SU-DHL-6 (cell line): ENCODE measurements around the gene SAMD14.

Source experiments
- H2AFZ ChIP-seq: fragments of 200-600 bp; sonication (generic); 2 replicates; pipeline ENCODE4 v1.6.1; 2014; ENCODE audit warnings: low read depth, mild to moderate bottlenecking, moderate library complexity, mixed read lengths, antibody characterized with exemption, low read length; ENCODE audit not compliant: severe bottlenecking
- H3F3A ChIP-seq: fragments of 200-600 bp; shearing (Covaris generic); 2 replicates; pipeline ENCODE4 v1.6.0; 2016; ENCODE audit warnings: antibody characterized with exemption, mild to moderate bottlenecking; ENCODE audit not compliant: insufficient read depth
- H3K27ac ChIP-seq: fragments of 200-600 bp; sonication (generic); 2 replicates; pipeline ENCODE4 v1.5.1; 2016; ENCODE audit warnings: low read depth, mild to moderate bottlenecking, low read length, moderate library complexity, mixed read lengths
- H3K27me3 ChIP-seq: fragments of 200-600 bp; sonication (generic), shearing (Covaris generic); 2 replicates; pipeline ENCODE4 v1.6.0; 2014; ENCODE audit warnings: mild to moderate bottlenecking, low read length
- H3K36me3 ChIP-seq: fragments of 200-600 bp; sonication (generic); 2 replicates; pipeline ENCODE4 v1.6.1; 2014; ENCODE audit warnings: mild to moderate bottlenecking, low read length, mixed read lengths
- H3K4me2 ChIP-seq: fragments of 300-600, 200-600 bp; shearing (Covaris generic), sonication (generic); 2 replicates; pipeline ENCODE4 v1.6.0; 2014; ENCODE audit warnings: low read length, low read depth, mild to moderate bottlenecking; ENCODE audit not compliant: poor library complexity, severe bottlenecking
- H3K4me3 ChIP-seq: fragments of 200-600 bp; sonication (generic); 2 replicates; pipeline ENCODE4 v1.5.1; 2014; ENCODE audit warnings: antibody characterized with exemption, low read length, mild to moderate bottlenecking, mixed read lengths; ENCODE audit not compliant: insufficient read depth, poor library complexity, severe bottlenecking
- H3K79me2 ChIP-seq: fragments of 200-600 bp; sonication (generic); 2 replicates; pipeline ENCODE4 v1.6.1; 2014; ENCODE audit warnings: mild to moderate bottlenecking, low read length, moderate library complexity; ENCODE audit not compliant: insufficient read depth
- H3K9ac ChIP-seq: fragments of 200-600 bp; sonication (generic); 2 replicates; pipeline ENCODE4 v1.7.0; 2014; ENCODE audit warnings: mild to moderate bottlenecking, low read length
- H3K9me2 ChIP-seq: fragments of 200-600 bp; sonication (generic); replicated peaks from 2 replicates; pipeline ENCODE4 v1.6.1; 2014; ENCODE audit warnings: low read length; ENCODE audit not compliant: insufficient read depth
- H3K9me3 ChIP-seq: fragments of 200-600 bp; sonication (generic); 2 replicates; pipeline ENCODE4 v1.6.1; 2014; ENCODE audit warnings: low read length, mixed read lengths; ENCODE audit not compliant: insufficient read depth
- H4K20me1 ChIP-seq: fragments of 200-600 bp; sonication (generic); 2 replicates; pipeline ENCODE4 v1.6.1; 2014; ENCODE audit warnings: low read depth, mild to moderate bottlenecking, antibody characterized with exemption, low read length, moderate library complexity, mixed read lengths
- EZH2phosphoT487 ChIP-seq: fragments of 200-600 bp; sonication (generic), shearing (Covaris generic); conservative IDR thresholded peaks from 2 replicates; pipeline ENCODE4 v1.6.1; 2018; ENCODE audit warnings: mild to moderate bottlenecking, antibody characterized with exemption, low read length, moderate library complexity, mixed read lengths
- TF ChIP-seq, protein P1 (sequence below): fragments of 200-600 bp; sonication (generic); IDR thresholded peaks from one replicate; pipeline ENCODE4 v1.5.1; 2017; ENCODE audit warnings: antibody characterized with exemption, mild to moderate bottlenecking, low read length, moderate library complexity; ENCODE audit not compliant: insufficient read depth, poor library complexity, severe bottlenecking

The SAMD14 gene

GRCh38 chr17:50122945-50123344 lies 7.0 kb downstream of the SAMD14 start:
- no peak overlapping the region for H3K27ac ChIP-seq
- no peaks in the 10 kb centered on the region for H3K9me2 ChIP-seq
- H2AFZ ChIP-seq, result no peak overlapping the region
- H3K9me3 ChIP-seq, result no peaks in the 10 kb centered on the region
- no peak overlapping the region for H3K4me2 ChIP-seq
- no peaks in the 10 kb centered on the region for H3F3A ChIP-seq
- H3K4me3 ChIP-seq, result no peak overlapping the region
- no peaks in the 10 kb centered on the region for H4K20me1 ChIP-seq
- TF ChIP-seq EZH2phosphoT487, result no peak
- TF ChIP-seq, protein P1, sequence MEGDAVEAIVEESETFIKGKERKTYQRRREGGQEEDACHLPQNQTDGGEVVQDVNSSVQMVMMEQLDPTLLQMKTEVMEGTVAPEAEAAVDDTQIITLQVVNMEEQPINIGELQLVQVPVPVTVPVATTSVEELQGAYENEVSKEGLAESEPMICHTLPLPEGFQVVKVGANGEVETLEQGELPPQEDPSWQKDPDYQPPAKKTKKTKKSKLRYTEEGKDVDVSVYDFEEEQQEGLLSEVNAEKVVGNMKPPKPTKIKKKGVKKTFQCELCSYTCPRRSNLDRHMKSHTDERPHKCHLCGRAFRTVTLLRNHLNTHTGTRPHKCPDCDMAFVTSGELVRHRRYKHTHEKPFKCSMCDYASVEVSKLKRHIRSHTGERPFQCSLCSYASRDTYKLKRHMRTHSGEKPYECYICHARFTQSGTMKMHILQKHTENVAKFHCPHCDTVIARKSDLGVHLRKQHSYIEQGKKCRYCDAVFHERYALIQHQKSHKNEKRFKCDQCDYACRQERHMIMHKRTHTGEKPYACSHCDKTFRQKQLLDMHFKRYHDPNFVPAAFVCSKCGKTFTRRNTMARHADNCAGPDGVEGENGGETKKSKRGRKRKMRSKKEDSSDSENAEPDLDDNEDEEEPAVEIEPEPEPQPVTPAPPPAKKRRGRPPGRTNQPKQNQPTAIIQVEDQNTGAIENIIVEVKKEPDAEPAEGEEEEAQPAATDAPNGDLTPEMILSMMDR, result no peak
- H3K9ac ChIP-seq, result no peak overlapping the region
- no peaks in the 10 kb centered on the region for H3K27me3 ChIP-seq
- H3K36me3 ChIP-seq, result no peaks in the 10 kb centered on the region
- no peaks in the 10 kb centered on the region for H3K79me2 ChIP-seq

GRCh38 chr17:50120475-50121253 lies 9.3 kb downstream of the SAMD14 start:
- Histone ChIP-seq H3K27me3 (no peaks in the 10 kb centered on the region), H3K36me3 (no peaks in the 10 kb centered on the region), H3K4me3 (no peak overlapping the region), H3K27ac (no peak overlapping the region), H3K4me2 (no peak overlapping the region), H3F3A (no peaks in the 10 kb centered on the region), H4K20me1 (no peaks in the 10 kb centered on the region), H3K9me2 (no peaks in the 10 kb centered on the region), H2AFZ (no peak overlapping the region), H3K9ac (no peak overlapping the region), H3K79me2 (no peaks in the 10 kb centered on the region), H3K9me3 (no peaks in the 10 kb centered on the region)
- TF ChIP-seq, protein P1, result no peak
- no peak for TF ChIP-seq EZH2phosphoT487

GRCh38 chr17:50118828-50119218 lies 11.1 kb downstream of the SAMD14 start:
- Histone ChIP-seq H3K9me2 (no peaks in the 10 kb centered on the region), H3K27ac (no peak overlapping the region), H3K9me3 (no peaks in the 10 kb centered on the region), H3K36me3 (no peaks in the 10 kb centered on the region), H3K4me2 (no peak overlapping the region), H3K4me3 (no peak overlapping the region), H4K20me1 (no peaks in the 10 kb centered on the region), H3K9ac (no peak overlapping the region), H3K27me3 (no peaks in the 10 kb centered on the region), H2AFZ (no peak overlapping the region), H3K79me2 (no peaks in the 10 kb centered on the region), H3F3A (no peaks in the 10 kb centered on the region)
- TF ChIP-seq EZH2phosphoT487, result no peak
- TF ChIP-seq, protein P1, result no peak
